GM12874 (cell line): ENCODE results near the gene CD200R1.

ENCODE experiments used
- TF ChIP-seq, protein P1 (sequence below): IDR thresholded peaks from 2 replicates; pipeline ENCODE4 v1.5.1; 2011; ENCODE audit warnings: low read depth, mild to moderate bottlenecking, control low read depth, low read length, moderate library complexity; ENCODE audit not compliant: insufficient read depth

CD200R1 gene

DNA sequence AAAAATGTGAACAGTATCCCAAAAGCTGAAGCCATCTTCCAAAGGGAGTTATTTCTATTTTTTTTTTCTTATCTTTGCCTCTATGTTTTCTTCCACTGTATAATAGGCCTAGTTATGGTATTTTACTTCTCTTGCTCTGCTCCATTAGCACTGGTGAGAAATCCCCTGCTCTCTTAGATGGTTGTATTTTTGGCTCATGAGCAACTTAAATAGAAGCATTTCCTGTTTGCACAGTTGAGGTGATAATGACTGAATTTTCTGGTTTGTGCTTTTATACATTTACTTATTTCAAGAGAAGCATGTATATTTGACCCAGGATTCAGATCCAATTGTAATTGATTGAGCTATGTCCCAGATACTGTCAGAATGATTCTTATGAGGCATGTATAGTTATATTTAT is 66.7 kb downstream of the CD200R1 start:
- TF ChIP-seq, protein P1, sequence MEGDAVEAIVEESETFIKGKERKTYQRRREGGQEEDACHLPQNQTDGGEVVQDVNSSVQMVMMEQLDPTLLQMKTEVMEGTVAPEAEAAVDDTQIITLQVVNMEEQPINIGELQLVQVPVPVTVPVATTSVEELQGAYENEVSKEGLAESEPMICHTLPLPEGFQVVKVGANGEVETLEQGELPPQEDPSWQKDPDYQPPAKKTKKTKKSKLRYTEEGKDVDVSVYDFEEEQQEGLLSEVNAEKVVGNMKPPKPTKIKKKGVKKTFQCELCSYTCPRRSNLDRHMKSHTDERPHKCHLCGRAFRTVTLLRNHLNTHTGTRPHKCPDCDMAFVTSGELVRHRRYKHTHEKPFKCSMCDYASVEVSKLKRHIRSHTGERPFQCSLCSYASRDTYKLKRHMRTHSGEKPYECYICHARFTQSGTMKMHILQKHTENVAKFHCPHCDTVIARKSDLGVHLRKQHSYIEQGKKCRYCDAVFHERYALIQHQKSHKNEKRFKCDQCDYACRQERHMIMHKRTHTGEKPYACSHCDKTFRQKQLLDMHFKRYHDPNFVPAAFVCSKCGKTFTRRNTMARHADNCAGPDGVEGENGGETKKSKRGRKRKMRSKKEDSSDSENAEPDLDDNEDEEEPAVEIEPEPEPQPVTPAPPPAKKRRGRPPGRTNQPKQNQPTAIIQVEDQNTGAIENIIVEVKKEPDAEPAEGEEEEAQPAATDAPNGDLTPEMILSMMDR: no peak

DNA sequence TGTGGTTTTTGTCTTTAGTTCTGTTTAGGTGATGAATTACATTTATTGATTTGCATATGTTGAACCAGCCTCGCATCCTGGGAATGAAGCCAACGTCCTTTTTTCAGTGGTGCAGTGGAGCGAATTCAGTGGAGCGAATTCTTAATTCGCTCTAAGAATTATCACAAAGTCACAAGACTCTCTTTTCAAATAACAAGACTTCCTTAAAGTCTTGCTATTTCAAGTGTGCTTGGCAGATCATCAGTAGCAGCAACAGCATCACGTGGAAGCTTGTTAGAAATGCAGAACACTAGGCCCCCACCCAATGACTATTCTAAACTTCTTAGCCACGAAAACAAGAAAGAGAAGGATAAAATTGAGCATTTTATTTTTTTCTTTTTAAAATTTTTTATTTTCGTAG is 70.1 kb downstream of the CD200R1 start:
- TF ChIP-seq, protein P1: no peak

- TF ChIP-seq, protein P1: no peak
Observed at GRCh38 chr3:112900113-112900512, 74.8 kb downstream of the CD200R1 start.

GRCh38 chr3:112897791-112898190 is 77.1 kb downstream of the CD200R1 start:
- TF ChIP-seq, protein P1: no peak

GRCh38 chr3:112894258-112894657 is 80.6 kb downstream of the CD200R1 start:
- TF ChIP-seq, protein P1: no peak

DNA sequence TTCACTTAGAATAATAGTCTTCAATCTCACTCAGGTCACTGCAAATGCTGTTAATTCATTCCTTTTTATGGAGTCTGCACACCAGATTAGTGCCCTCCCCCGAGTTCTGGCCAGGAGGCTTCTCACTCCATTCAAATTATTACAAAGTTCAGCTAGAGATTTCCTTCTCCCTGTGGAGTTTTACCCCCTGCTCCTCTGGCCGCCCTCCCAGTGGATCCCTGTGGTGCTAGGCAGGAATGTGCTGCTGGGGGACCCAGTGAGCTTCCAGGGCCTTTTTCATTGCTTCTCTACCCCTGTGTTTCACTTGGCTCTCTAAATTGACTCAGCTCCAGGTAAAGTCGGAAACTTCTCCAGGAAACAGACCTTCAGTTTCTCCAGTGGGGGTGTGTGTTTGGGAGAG is 85.5 kb downstream of the CD200R1 start:
- TF ChIP-seq, protein P1: no peak

DNA sequence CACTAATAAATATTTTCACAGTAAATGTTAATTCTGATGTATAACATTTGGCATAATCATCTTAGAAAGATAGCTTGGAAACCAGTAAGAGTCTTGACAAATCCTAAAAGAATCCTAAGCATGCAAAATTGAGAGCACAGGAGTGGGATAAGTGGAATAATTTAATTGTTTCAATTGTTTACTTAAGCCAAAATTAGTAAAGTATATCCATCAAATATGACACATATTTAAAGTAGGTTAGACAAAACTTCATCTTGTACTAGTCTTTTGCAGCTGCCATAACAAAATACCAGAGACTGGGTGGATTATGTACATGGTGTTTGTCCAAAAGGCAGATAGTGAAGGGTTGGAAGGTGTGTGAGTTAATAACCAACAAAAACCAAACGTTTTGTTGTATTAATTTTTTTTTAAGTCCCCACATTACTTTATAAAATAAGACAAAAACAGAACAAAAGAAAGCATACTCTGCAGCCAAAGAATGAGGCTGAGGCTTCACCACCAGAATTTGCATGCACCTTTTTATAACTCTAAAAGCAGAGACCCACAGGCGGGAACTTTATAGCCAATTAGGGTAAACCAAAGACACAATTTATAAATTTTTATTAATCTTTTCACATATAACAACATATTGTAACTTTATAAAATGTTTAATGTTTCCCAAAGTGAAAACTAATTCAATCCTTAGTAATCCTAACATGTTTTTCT is 86.4 kb downstream of the CD200R1 start:
- TF ChIP-seq, protein P1: no peak
